ENCODE measurements around the gene P2RX7. TPM values are rescaled to one million over a fixed set of nuclear protein-coding genes. Genes with fewer than 3 reads are reported as not detected.

P2RX7 gene
- total and polyA plus RNA-seq, 2 donors (not counting 1 experiment from before 2014, with no cell fraction given), result 1.9 to 17.2 TPM

- H3K79me2 ChIP-seq (ENCODE audit: control insufficient read depth, insufficient read depth, low read length), result no peaks in the 10 kb centered on the region
- no peaks in the 10 kb centered on the region for H3K4me1 ChIP-seq (ENCODE audit: control insufficient read depth, extremely low read depth, insufficient read depth, low read length)
- no peak overlapping the region for H3K9ac ChIP-seq (ENCODE audit: insufficient read depth, low read length)
- H3K36me3 ChIP-seq (ENCODE audit: control insufficient read depth, insufficient read depth, low read length), result no peaks in the 10 kb centered on the region
- H2AFZ ChIP-seq (ENCODE audit: low read length), result no peak overlapping the region
- H3K4me3 ChIP-seq (replicated peaks in 1 of 4; ENCODE audit: control extremely low read depth in 1 of 4, insufficient read depth in 1 of 4, low read depth in 3 of 4, low read length in 4 of 4), result no peak overlapping the region
- H3K4me2 ChIP-seq (ENCODE audit: extremely low read depth, insufficient read depth, low read length), result no peak overlapping the region
- no peaks in the 10 kb centered on the region for H4K20me1 ChIP-seq (ENCODE audit: control insufficient read depth, extremely low read depth, insufficient read depth, low read length)
- DNase-seq (ENCODE audit: low read depth in 2 of 2), result no peak
- H3K9me3 ChIP-seq (ENCODE audit: control insufficient read depth, insufficient read depth, low read depth, low read length), result no peaks in the 10 kb centered on the region
- H3K27me3 ChIP-seq (ENCODE audit: control insufficient read depth, insufficient read depth, low read length), result peaks cover 2% of the 10 kb centered on the region
- TF ChIP-seq CTCF (conservative IDR thresholded peaks at IDR 0.05 in 1 of 2, IDR thresholded peaks at IDR 0.05 in 1 of 2; ENCODE audit: low read depth in 1 of 2, low read length in 2 of 2), result no peak
- TF ChIP-seq EZH2 (IDR thresholded peaks at IDR 0.05; ENCODE audit: low read length, missing control alignments), result no peak
- H3K27ac ChIP-seq (ENCODE audit: insufficient read depth, low read length), result no peak overlapping the region
Observed at GRCh38 chr12:121085506-121086353, 46.9 kb upstream of the P2RX7 start.

GRCh38 chr12:121086781-121087295, 45.8 kb upstream of the P2RX7 start:
- no peak for DNase-seq (ENCODE audit: low read depth in 2 of 2)
- Histone ChIP-seq H3K4me2 (ENCODE audit: extremely low read depth, insufficient read depth, low read length) (no peak overlapping the region), H3K4me3 (replicated peaks in 1 of 4; ENCODE audit: control extremely low read depth in 1 of 4, insufficient read depth in 1 of 4, low read depth in 3 of 4, low read length in 4 of 4) (no peak overlapping the region), H3K27me3 (ENCODE audit: control insufficient read depth, insufficient read depth, low read length) (peaks cover 2% of the 10 kb centered on the region), H3K4me1 (ENCODE audit: control insufficient read depth, extremely low read depth, insufficient read depth, low read length) (no peaks in the 10 kb centered on the region), H3K36me3 (ENCODE audit: control insufficient read depth, insufficient read depth, low read length) (no peaks in the 10 kb centered on the region), H4K20me1 (ENCODE audit: control insufficient read depth, extremely low read depth, insufficient read depth, low read length) (no peaks in the 10 kb centered on the region), H3K27ac (ENCODE audit: insufficient read depth, low read length) (no peak overlapping the region), H2AFZ (ENCODE audit: low read length) (no peak overlapping the region), H3K9me3 (ENCODE audit: control insufficient read depth, insufficient read depth, low read depth, low read length) (no peaks in the 10 kb centered on the region), H3K79me2 (ENCODE audit: control insufficient read depth, insufficient read depth, low read length) (no peaks in the 10 kb centered on the region), H3K9ac (ENCODE audit: insufficient read depth, low read length) (no peak overlapping the region)
- TF ChIP-seq EZH2 (IDR thresholded peaks at IDR 0.05; ENCODE audit: low read length, missing control alignments) (no peak), CTCF (conservative IDR thresholded peaks at IDR 0.05 in 1 of 2, IDR thresholded peaks at IDR 0.05 in 1 of 2; ENCODE audit: low read depth in 1 of 2, low read length in 2 of 2) (no peak)

- Histone ChIP-seq H2AFZ (ENCODE audit: low read length) (no peak overlapping the region), H3K4me3 (replicated peaks in 1 of 4; ENCODE audit: control extremely low read depth in 1 of 4, insufficient read depth in 1 of 4, low read depth in 3 of 4, low read length in 4 of 4) (no peak overlapping the region), H3K27ac (ENCODE audit: insufficient read depth, low read length) (no peak overlapping the region), H3K9me3 (ENCODE audit: control insufficient read depth, insufficient read depth, low read depth, low read length) (no peaks in the 10 kb centered on the region), H3K79me2 (ENCODE audit: control insufficient read depth, insufficient read depth, low read length) (no peaks in the 10 kb centered on the region), H3K4me2 (ENCODE audit: extremely low read depth, insufficient read depth, low read length) (no peak overlapping the region), H3K27me3 (ENCODE audit: control insufficient read depth, insufficient read depth, low read length) (peaks cover 2% of the 10 kb centered on the region), H3K4me1 (ENCODE audit: control insufficient read depth, extremely low read depth, insufficient read depth, low read length) (no peaks in the 10 kb centered on the region), H3K9ac (ENCODE audit: insufficient read depth, low read length) (no peak overlapping the region), H4K20me1 (ENCODE audit: control insufficient read depth, extremely low read depth, insufficient read depth, low read length) (no peaks in the 10 kb centered on the region), H3K36me3 (ENCODE audit: control insufficient read depth, insufficient read depth, low read length) (no peaks in the 10 kb centered on the region)
- no peak for DNase-seq (ENCODE audit: low read depth in 2 of 2)
- TF ChIP-seq EZH2 (IDR thresholded peaks at IDR 0.05; ENCODE audit: low read length, missing control alignments) (no peak), CTCF (conservative IDR thresholded peaks at IDR 0.05 in 1 of 2, IDR thresholded peaks at IDR 0.05 in 1 of 2; ENCODE audit: low read depth in 1 of 2, low read length in 2 of 2) (no peak)
Observed at GRCh38 chr12:121087467-121088194, 45.0 kb upstream of the P2RX7 start.
